ENCODE data around the gene AKAP8. TPM values are rescaled to one million over a fixed set of nuclear protein-coding genes. Genes with fewer than 3 reads are reported as not detected.

The AKAP8 gene
- total and polyA plus RNA-seq, 2 of the 4 experiments (the other 2 are of a cell fraction): 12.2 to 13.4 TPM

DNA sequence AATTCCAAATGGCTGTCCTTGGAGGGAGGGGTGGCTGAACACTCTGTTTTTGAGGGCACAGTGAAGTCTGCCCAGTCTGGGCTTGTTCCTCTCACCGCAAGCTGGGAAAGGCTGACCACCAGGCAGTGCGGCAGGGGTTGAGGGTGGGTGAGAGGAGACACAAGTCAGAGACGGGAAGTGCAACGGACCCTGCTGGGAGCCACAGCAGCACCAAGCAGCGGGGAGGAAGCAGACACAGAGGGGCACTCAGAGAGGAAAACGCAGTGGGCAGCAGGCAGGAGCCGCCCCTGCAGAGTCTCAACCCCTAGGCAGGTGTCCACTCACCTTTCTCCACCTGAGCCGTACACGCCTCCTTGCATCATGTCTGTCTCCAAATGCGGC is 23.6 kb upstream of the AKAP8 start:
- H4K20me1 ChIP-seq (ENCODE audit: insufficient read depth, low read length): peaks cover 84% of the 10 kb centered on the region
- POLR2A ChIA-PET (ENCODE audit: unreplicated experiment): no interaction called here

More for the DNA sequence above, 23.6 kb upstream of the AKAP8 start:
- no peak overlapping the region for H3K4me2 ChIP-seq (ENCODE audit: low read depth, low read length)
- peak overlapping the region; percentile 5 for H2AK9ac ChIP-seq (replicated peaks; ENCODE audit: low read depth, low read length, poor library complexity)
- intact Hi-C loops (cut with micrococcal nuclease): no loop called here
- no peak overlapping the region for H3K18ac ChIP-seq (ENCODE audit: low read depth, low read length)
- H3K14ac ChIP-seq (replicated peaks; ENCODE audit: low read depth, low read length): no peak overlapping the region
- CTCF ChIA-PET: no interaction called here
- no peaks in the 10 kb centered on the region; the same call in 1 of the 2 replicates for H3K9me1 ChIP-seq (ENCODE audit: insufficient read depth, low read length)
- no peak overlapping the region for H3K27ac ChIP-seq (ENCODE audit: insufficient read depth, low read length)
- no peak overlapping the region for H4K5ac ChIP-seq (ENCODE audit: low read depth, low read length)
- no peak for TF ChIP-seq NFE2L2 (IDR thresholded peaks at IDR 0.05; ENCODE audit: low read depth, low read length)
- 87% methylated on average over 7 of the region's 10 CpGs; no CpG with 5 or more reads in 1 of the 2 experiments for WGBS, 2 experiments (ENCODE audit: extremely low coverage in 2 of 2, insufficient read length in 1 of 2)
- no peak overlapping the region for H3K9ac ChIP-seq (ENCODE audit: low read depth, low read length)
- H3K27me3 ChIP-seq (ENCODE audit: control insufficient read depth, insufficient read depth, low read length): no peaks in the 10 kb centered on the region
- H3K36me3 ChIP-seq (ENCODE audit: control insufficient read depth, insufficient read depth, low read length): peaks cover 59% of the 10 kb centered on the region
- no TSS peak for BruUV-seq (replicated peaks)
- no peak overlapping the region for H2BK15ac ChIP-seq (ENCODE audit: low read depth, low read length)
- no peak overlapping the region for H4K8ac ChIP-seq (ENCODE audit: low read depth in 2 of 2, low read length in 2 of 2)
- peaks cover 3 to 73% of the 10 kb centered on the region in 2 experiments; a peak in 3 of 4 replicates for H3K79me1 ChIP-seq (ENCODE audit: low read depth in 1 of 2, low read length in 2 of 2)
- H3K4me3 ChIP-seq (ENCODE audit: insufficient read depth, low read depth, low read length): no peak overlapping the region
- DNase-seq (no peak), ATAC-seq (ENCODE audit: low read depth) (no peak)
- no peak overlapping the region for H2AK5ac ChIP-seq (ENCODE audit: low read depth, low read length)
- no peak overlapping the region for H2BK120ac ChIP-seq (ENCODE audit: low read depth, low read length)
- no peak overlapping the region for H3K56ac ChIP-seq (ENCODE audit: extremely low read depth, insufficient read depth, low read length)
- H2AFZ ChIP-seq (replicated peaks; ENCODE audit: low read length, poor library complexity): no peak overlapping the region
- H4K91ac ChIP-seq (ENCODE audit: insufficient read depth, low read depth, low read length): no peak overlapping the region
- H3K4me1 ChIP-seq (ENCODE audit: control insufficient read depth, insufficient read depth, low read length): peaks cover 5% of the 10 kb centered on the region; the same call in 1 of the 2 replicates
- dilution Hi-C loops (cut with HindIII; ENCODE audit: low sequenced_read_pairs, unreplicated experiment): no loop called here
- H2BK5ac ChIP-seq (ENCODE audit: low read depth, low read length, poor library complexity, severe bottlenecking): no peak overlapping the region
- no peak overlapping the region for H3K23ac ChIP-seq (ENCODE audit: low read depth, low read length)
- H3K9me3 ChIP-seq (ENCODE audit: control insufficient read depth, insufficient read depth, low read length): no peaks in the 10 kb centered on the region
- in situ Hi-C loops (cut with MboI; ENCODE audit: low sequenced_read_pairs): loop anchor here (25.0 kb wide), 1 partner anchor 784 kb away; the partner anchor contains the start of genes AP1M1 and FAM32A
- H3K4ac ChIP-seq (ENCODE audit: low read depth, low read length): no peak overlapping the region
- H2BK20ac ChIP-seq (ENCODE audit: low read depth, low read length): no peak overlapping the region

All from IMR-90 (cell line).